Measurements from ENCODE around the gene SIAH3. TPM values are rescaled to one million over a fixed set of nuclear protein-coding genes. Genes with fewer than 3 reads are reported as not detected.

The SIAH3 gene
- total and polyA plus RNA-seq, 9 of the 15 experiments (the other 6 are each of a cell fraction or from before 2014, with no cell fraction given) = not detected

DNA sequence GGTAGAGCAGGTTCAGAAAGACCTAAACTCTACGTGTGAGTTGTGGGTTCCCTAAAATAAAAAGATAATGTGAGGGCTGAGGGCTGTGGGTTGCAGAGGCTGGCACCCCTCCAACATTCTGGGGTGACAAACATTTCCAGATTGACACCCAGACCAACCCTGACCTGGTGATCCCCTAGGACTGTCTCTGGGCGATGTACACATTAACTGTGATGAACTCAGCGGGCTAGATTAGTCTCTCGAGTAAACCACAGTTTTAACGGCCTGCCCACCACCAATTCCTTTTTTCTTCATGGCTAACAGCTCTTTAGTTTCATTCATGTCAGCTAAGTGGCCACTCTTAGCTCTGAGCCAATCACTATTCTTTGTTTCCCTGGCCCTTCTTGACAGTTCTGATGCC is 24.8 kb downstream of the SIAH3 start:
- no peak for DNase-seq (ENCODE audit: extremely low read depth in 1 of 4, low spot score in 3 of 4)
- no peaks in the 10 kb centered on the region for H4K20me1 ChIP-seq (replicated peaks; ENCODE audit: control insufficient read depth, insufficient read depth, low read length)
- H3K27me3 ChIP-seq (ENCODE audit: control insufficient read depth in 2 of 2, insufficient read depth in 2 of 2, low read length in 2 of 2) = peaks cover 0 to 10% of the 10 kb centered on the region in 2 experiments; a peak in 1 of 5 replicates
- 0% methylated on average over 5 of the region's 5 CpGs for WGBS (ENCODE audit: insufficient coverage, low coverage, missing lambda C conversion rate)
- in situ Hi-C loops (cut with MboI) (no loop called here), intact Hi-C loops (cut with micrococcal nuclease) (no loop called here)
- H3K4me1 ChIP-seq (replicated peaks in 1 of 2; ENCODE audit: control insufficient read depth in 2 of 2, insufficient read depth in 2 of 2, low read length in 2 of 2) = no peaks in the 10 kb centered on the region
- TF ChIP-seq NR2C1 (IDR thresholded peaks at IDR 0.05) = no peak
- TF ChIP-seq NR2C1 (tag; IDR thresholded peaks at IDR 0.05) = no peak
- no peaks in the 10 kb centered on the region for H3K9me1 ChIP-seq (ENCODE audit: control insufficient read depth, insufficient read depth, low read length)
- ATAC-seq = no peak
- FAIRE-seq = no peak
- no peak overlapping the region for H3K27ac ChIP-seq (ENCODE audit: extremely low read depth, low read depth, low read length)
- no peaks in the 10 kb centered on the region for H3K9me3 ChIP-seq (replicated peaks; ENCODE audit: control insufficient read depth, insufficient read depth, low read depth, low read length)
- H3K9ac ChIP-seq (ENCODE audit: insufficient read depth in 1 of 2, low read depth in 2 of 2, low read length in 2 of 2) = no peak overlapping the region
- ChIA-PET CTCF (ENCODE audit: low intra/inter-chr PET ratio) (no interaction called here), POLR2A (no interaction called here)
- H2AFZ ChIP-seq (ENCODE audit: low read depth, low read length) = no peak overlapping the region
- no TSS peak for BruUV-seq (replicated peaks)
- H3K4me3 ChIP-seq = no peak overlapping the region
- no peak overlapping the region for H3K4me2 ChIP-seq (ENCODE audit: insufficient read depth, low read length)
- H3K79me2 ChIP-seq (ENCODE audit: control insufficient read depth, insufficient read depth, low read length) = no peaks in the 10 kb centered on the region
- no peaks in the 10 kb centered on the region for H3K36me3 ChIP-seq (ENCODE audit: control insufficient read depth, insufficient read depth, low read length)

DNA sequence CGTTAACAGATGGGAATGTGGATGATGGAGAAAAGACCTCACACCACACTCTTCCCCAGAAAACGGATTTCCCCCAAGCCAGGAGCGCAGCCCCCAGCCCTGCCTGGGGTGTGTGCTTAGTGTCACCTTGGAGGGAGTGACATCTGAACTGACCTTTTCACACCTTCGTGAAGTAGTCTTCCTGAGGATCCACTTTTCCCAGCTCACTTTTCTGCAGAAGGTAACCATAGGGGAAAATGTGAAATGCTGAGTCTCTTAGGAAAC is 26.2 kb downstream of the SIAH3 start:
- H4K20me1 ChIP-seq (replicated peaks; ENCODE audit: control insufficient read depth, insufficient read depth, low read length) = no peaks in the 10 kb centered on the region
- H3K4me3 ChIP-seq = no peak overlapping the region
- H3K27ac ChIP-seq (ENCODE audit: extremely low read depth, low read depth, low read length) = no peak overlapping the region
- ATAC-seq = no peak
- CTCF ChIA-PET (ENCODE audit: low intra/inter-chr PET ratio) = no interaction called here
- H3K9me3 ChIP-seq (replicated peaks; ENCODE audit: control insufficient read depth, insufficient read depth, low read depth, low read length) = no peaks in the 10 kb centered on the region
- H3K9ac ChIP-seq (ENCODE audit: insufficient read depth in 1 of 2, low read depth in 2 of 2, low read length in 2 of 2) = no peak overlapping the region
- POLR2A ChIA-PET = no interaction called here
- no peak overlapping the region for H3K4me2 ChIP-seq (ENCODE audit: insufficient read depth, low read length)
- no peak for TF ChIP-seq C11orf30 (IDR thresholded peaks at IDR 0.05; ENCODE audit: low read depth)
- TF ChIP-seq ZNF431 (CRISPR knock-in tag; IDR thresholded peaks at IDR 0.05) = no peak
- TF ChIP-seq EWSR1 (IDR thresholded peaks at IDR 0.05; ENCODE audit: borderline replicate concordance, low read depth, partially characterized antibody) = no peak
- no peak for TF ChIP-seq RBM39 (optimal IDR thresholded peaks at IDR 0.05; ENCODE audit: low read depth, low read length)
- TF ChIP-seq FOSL1 (tag; conservative IDR thresholded peaks at IDR 0.05) = no peak
- TF ChIP-seq, protein P1, sequence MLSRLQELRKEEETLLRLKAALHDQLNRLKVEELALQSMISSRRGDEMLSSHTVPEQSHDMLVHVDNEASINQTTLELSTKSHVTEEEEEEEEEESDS (CRISPR knock-in tag; IDR thresholded peaks at IDR 0.05) = no peak
- no peak for TF ChIP-seq PURB (CRISPR knock-in tag; IDR thresholded peaks at IDR 0.05; ENCODE audit: low read depth)
- no peak for TF ChIP-seq NR4A1 (CRISPR knock-in tag; IDR thresholded peaks at IDR 0.05)
- no peak for TF ChIP-seq NR4A1 (tag; IDR thresholded peaks at IDR 0.05)
- TF ChIP-seq, protein P2, sequence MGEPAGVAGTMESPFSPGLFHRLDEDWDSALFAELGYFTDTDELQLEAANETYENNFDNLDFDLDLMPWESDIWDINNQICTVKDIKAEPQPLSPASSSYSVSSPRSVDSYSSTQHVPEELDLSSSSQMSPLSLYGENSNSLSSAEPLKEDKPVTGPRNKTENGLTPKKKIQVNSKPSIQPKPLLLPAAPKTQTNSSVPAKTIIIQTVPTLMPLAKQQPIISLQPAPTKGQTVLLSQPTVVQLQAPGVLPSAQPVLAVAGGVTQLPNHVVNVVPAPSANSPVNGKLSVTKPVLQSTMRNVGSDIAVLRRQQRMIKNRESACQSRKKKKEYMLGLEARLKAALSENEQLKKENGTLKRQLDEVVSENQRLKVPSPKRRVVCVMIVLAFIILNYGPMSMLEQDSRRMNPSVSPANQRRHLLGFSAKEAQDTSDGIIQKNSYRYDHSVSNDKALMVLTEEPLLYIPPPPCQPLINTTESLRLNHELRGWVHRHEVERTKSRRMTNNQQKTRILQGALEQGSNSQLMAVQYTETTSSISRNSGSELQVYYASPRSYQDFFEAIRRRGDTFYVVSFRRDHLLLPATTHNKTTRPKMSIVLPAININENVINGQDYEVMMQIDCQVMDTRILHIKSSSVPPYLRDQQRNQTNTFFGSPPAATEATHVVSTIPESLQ (CRISPR knock-in tag; IDR thresholded peaks at IDR 0.05) = no peak
- TF ChIP-seq, protein P3, sequence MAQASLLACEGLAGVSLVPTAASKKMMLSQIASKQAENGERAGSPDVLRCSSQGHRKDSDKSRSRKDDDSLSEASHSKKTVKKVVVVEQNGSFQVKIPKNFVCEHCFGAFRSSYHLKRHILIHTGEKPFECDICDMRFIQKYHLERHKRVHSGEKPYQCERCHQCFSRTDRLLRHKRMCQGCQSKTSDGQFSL (CRISPR knock-in tag; IDR thresholded peaks at IDR 0.05) = no peak
- TF ChIP-seq, protein P3 (tag; IDR thresholded peaks at IDR 0.05) = no peak
- in situ Hi-C loops (cut with MboI) (no loop called here), intact Hi-C loops (cut with micrococcal nuclease) (no loop called here)
- FAIRE-seq = no peak
- 6% methylated on average over 4 of the region's 4 CpGs for WGBS (ENCODE audit: insufficient coverage, low coverage, missing lambda C conversion rate)
- H3K4me1 ChIP-seq (replicated peaks in 1 of 2; ENCODE audit: control insufficient read depth in 2 of 2, insufficient read depth in 2 of 2, low read length in 2 of 2) = no peaks in the 10 kb centered on the region
- no peaks in the 10 kb centered on the region for H3K36me3 ChIP-seq (ENCODE audit: control insufficient read depth, insufficient read depth, low read length)
- H3K9me1 ChIP-seq (ENCODE audit: control insufficient read depth, insufficient read depth, low read length) = no peaks in the 10 kb centered on the region
- BruUV-seq (replicated peaks) = no TSS peak
- H3K27me3 ChIP-seq (ENCODE audit: control insufficient read depth in 2 of 2, insufficient read depth in 2 of 2, low read length in 2 of 2) = peaks cover 0 to 12% of the 10 kb centered on the region in 2 experiments; a peak in 2 of 5 replicates
- H2AFZ ChIP-seq (ENCODE audit: low read depth, low read length) = no peak overlapping the region
- no peak for DNase-seq (ENCODE audit: extremely low read depth in 1 of 4, low spot score in 3 of 4)
- H3K79me2 ChIP-seq (ENCODE audit: control insufficient read depth, insufficient read depth, low read length) = no peaks in the 10 kb centered on the region
